Measurements from ENCODE around the gene CKAP2L.

The CKAP2L gene

GRCh38 chr2:112791693-112792230, 27.4 kb upstream of the CKAP2L start:
- DNase-seq, result no peak

- DNase-seq, result no peak
Observed at GRCh38 chr2:112791019-112791418, 26.6 kb upstream of the CKAP2L start.

DNA sequence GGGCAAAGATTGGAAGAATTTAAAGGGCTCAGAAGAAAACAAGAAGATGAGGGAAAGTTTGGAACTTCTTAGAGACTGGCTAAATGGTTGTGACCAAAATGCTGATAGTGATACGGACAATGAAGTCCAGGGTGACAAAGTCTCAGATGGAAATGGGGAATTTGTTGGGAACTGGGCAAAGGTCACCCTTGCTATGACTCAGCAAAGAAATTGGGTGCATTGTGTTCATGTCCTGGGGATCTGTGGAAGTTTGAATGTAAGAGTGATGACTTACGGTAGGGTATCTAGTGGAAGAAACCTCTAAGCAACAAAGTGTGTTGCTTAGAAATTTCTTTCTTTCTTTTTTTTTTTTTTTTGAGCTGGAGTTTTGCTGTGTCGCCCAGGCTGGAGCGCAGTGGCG, 25.9 kb upstream of the CKAP2L start:
- DNase-seq, result no peak

DNA sequence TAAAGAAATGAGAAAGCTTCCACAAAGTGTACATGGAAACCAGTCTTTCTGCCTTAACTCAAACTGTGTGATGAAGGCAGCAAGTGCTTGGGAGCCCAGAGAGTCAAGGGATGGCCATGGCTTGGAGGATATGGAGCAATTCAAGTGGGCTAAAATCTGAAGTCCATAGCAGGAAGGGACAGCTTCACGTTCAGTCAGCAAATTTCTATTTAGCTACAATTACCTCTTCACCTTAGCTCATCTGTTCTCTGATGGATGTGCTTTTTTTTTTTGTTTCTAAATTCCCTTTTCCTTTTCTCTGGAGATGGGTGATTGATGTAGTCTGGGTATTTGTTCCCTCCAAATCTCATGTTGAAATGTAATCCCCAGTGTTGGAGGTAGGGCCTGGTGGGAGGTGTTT, 24.8 kb upstream of the CKAP2L start:
- DNase-seq, result no peak

DNA sequence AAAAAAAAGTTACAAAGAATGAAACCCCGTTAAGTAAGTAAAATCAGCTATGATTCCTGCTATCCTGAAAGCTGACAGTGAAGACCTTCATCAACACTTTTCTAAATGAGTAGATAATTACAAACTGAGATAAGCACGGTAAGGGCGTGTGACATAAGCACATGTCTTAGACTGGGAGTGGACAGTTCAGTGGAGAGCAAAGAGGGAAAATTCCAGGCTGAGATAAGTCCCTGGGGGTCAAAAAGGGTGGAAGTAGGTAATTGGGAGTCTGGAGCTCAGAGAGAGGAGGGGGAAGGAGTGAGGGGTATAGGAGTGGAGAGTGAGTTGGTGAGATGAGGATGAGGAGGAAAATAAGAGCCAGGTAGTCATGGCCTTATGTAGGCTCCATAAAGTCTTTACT, 24.2 kb upstream of the CKAP2L start:
- no peak for DNase-seq

GRCh38 chr2:112787729-112788393, 23.5 kb upstream of the CKAP2L start:
- DNase-seq, result no peak

GRCh38 chr2:112787294-112787693, 22.9 kb upstream of the CKAP2L start:
- no peak for DNase-seq

GRCh38 chr2:112784199-112785189, 20.1 kb upstream of the CKAP2L start, which contains the start of gene IL1A:
IL1A (minus strand) TSS chr2:112784493; CDS start chr2:112783770, 723 bp downstream.
- DNase-seq, result no peak

GRCh38 chr2:112783187-112783714, 18.8 kb upstream of the CKAP2L start:
- DNase-seq, result no peak

- DNase-seq, result no peak
Observed at GRCh38 chr2:112782234-112782799, 17.9 kb upstream of the CKAP2L start.

GRCh38 chr2:112779598-112779997, 15.2 kb upstream of the CKAP2L start:
- no peak for DNase-seq

GRCh38 chr2:112777036-112777435, 12.6 kb upstream of the CKAP2L start:
- DNase-seq, result no peak

GRCh38 chr2:112776113-112776512, 11.7 kb upstream of the CKAP2L start:
- no peak for DNase-seq

DNA sequence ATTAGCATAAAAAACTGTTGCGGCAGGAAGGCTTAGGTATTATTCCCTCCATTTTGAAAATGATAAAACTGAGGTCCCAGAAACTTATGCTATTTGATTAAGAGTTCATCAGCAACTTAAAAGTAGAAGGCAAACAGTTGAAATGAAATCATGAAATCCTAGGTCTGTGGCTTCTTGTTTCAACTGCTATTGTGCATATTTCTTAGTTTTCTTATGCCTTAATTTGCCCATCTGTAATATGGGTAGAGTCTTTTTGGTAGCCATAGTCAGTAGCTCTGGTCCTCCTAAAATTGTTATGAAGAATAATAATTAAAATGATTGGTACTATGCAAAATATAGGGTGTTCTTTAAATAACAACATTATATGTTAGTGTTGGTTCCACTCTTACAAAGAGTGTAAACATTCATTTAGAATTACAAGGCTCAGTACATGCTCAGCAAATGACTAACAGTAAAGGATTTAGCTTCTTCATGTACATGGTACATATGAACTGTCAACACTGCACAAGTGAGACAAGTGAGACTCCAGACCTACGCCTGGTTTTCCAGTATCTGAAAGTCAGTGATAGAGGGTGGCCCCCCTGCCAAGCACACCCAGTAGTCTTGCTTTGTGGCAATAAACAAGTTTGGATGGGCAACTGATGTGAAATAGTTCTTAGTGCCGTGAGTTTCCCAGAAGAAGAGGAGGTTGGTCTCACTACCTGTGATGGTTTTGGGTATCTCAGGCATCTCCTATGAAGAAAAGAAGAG, 10.3 kb upstream of the CKAP2L start:
- DNase-seq, result no peak

GRCh38 chr2:112773556-112773955, 9.1 kb upstream of the CKAP2L start:
- no peak for DNase-seq

GRCh38 chr2:112772911-112773475, 8.6 kb upstream of the CKAP2L start:
- DNase-seq, result no peak

DNA sequence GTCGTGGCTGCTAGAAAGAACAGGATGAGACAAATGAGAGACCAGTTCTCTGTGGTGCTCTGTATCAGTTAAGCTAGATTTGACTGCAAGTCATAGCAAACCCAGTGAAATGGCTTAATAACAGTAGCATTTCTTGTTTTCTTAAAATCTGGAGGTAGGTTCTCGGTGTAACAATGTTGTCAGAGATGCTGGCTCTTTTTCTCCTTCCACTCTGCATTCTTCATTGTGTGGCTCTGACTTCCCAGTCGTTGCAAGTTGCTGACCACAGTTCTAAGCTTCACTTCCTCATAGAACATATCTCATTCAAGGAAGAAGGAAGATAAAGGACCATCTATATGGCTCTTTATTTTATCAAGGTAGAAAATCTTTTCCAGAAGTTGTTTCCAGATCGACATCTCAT, 7.9 kb upstream of the CKAP2L start:
- DNase-seq, result no peak

GRCh38 chr2:112768432-112768831, 4.0 kb upstream of the CKAP2L start:
- no peak for DNase-seq

- DNase-seq, result no peak
Observed at GRCh38 chr2:112767693-112768330, 3.4 kb upstream of the CKAP2L start.

- DNase-seq, result no peak
Observed at GRCh38 chr2:112765251-112765650, 842 bp upstream of the CKAP2L start.

DNA sequence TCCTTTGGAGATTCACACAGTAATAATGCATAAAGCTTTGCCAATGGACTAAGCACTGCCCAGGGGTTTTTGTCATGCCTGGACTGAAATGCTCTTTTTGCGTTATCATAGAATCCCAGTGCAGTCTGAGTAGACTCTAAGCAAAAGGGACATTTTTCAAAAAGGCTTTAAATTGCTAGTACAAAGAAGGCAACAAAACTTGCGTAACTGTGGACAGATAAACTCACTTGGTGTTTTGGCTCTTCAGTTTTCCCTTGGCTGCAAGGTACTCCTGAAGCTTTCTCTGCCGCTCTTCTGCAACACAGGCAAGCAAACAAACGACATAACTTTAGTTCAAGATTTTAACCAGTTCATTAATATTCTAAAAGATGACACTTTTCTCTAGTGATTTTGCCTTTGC, 2.1 kb downstream of the CKAP2L start:
- no peak for DNase-seq

Measured in cerebellar nuclear complex (tissue), 1 donor.